Natural killer cell (primary cell): ENCODE measurements around the gene MBP. TPM values are rescaled to one million over a fixed set of nuclear protein-coding genes. Genes with fewer than 3 reads are reported as not detected.
"Not testable (repeated sequence)": the region's sequence is repeated elsewhere in the genome, so short reads cannot be mapped to it uniquely, and the experiment has no call there.

Source experiments
- ATAC-seq, 3 donors: fragments of 150-1000 bp in 2 of 3; fragments of 200-7000 bp in 1 of 3; cut with Tn5 transposase; 1 replicate in 1 of 3; 2 replicates in 2 of 3; pipeline ENCODE4 v1.10.0; 2021; ENCODE audit warnings: mild to moderate bottlenecking in 2 of 3, moderate library complexity in 2 of 3
- DNase-seq, 2 donors: peaks; one replicate each; pipeline versions ENCODE4 v3.0.0 to v3.0.0-alpha.2; 2013 to 2021; ENCODE audit warnings: mixed read lengths in 1 of 2
- H3K27ac ChIP-seq: one replicate; pipeline ENCODE4 v1.5.1; 2013; ENCODE audit warnings: mild to moderate bottlenecking, low read length
- H3K27me3 ChIP-seq: one replicate; pipeline ENCODE4 v1.6.1; 2013; ENCODE audit warnings: low read length; ENCODE audit not compliant: control insufficient read depth, insufficient read depth
- H3K36me3 ChIP-seq: one replicate; pipeline ENCODE4 v1.6.1; 2013; ENCODE audit warnings: low read length; ENCODE audit not compliant: control insufficient read depth, insufficient read depth
- H3K4me1 ChIP-seq: one replicate; pipeline ENCODE4 v1.6.1; 2013; ENCODE audit warnings: low read length; ENCODE audit not compliant: control insufficient read depth, insufficient read depth
- H3K4me3 ChIP-seq: one replicate; pipeline ENCODE4 v1.5.1; 2013; ENCODE audit warnings: low read length
- H3K9me3 ChIP-seq: one replicate; pipeline ENCODE4 v1.6.1; 2013; ENCODE audit warnings: low read length; ENCODE audit not compliant: control insufficient read depth, insufficient read depth
- H3K27ac Mint-ChIP-seq, 2 donors: one replicate each; pipeline ENCODE4 v1.8.0; 2022; ENCODE audit warnings: mild to moderate bottlenecking in 2 of 2, mixed read lengths in 2 of 2, moderate library complexity in 1 of 2
- H3K27me3 Mint-ChIP-seq, 2 donors: one replicate each; pipeline ENCODE4 v1.8.0; 2022; ENCODE audit warnings: low read depth in 2 of 2, mixed read lengths in 2 of 2
- H3K36me3 Mint-ChIP-seq: one replicate; pipeline ENCODE4 v1.8.0; 2022; ENCODE audit warnings: mixed read lengths
- H3K4me1 Mint-ChIP-seq, 2 donors: one replicate each; pipeline ENCODE4 v1.8.0; 2022; ENCODE audit warnings: mixed read lengths in 2 of 2
- H3K4me3 Mint-ChIP-seq: one replicate; pipeline ENCODE4 v1.8.0; 2022; ENCODE audit warnings: mild to moderate bottlenecking, moderate library complexity, mixed read lengths
- H3K9me3 Mint-ChIP-seq, 2 donors: one replicate each; pipeline ENCODE4 v1.8.0; 2022; ENCODE audit warnings: mixed read lengths in 2 of 2
- WGBS: methylation state at CpG from one replicate; pipeline ENCODE4 v1.1.7; 2013; ENCODE audit warnings: missing lambda C conversion rate; ENCODE audit not compliant: insufficient coverage; 5-methylcytosine and 5-hydroxymethylcytosine counted together
- intact Hi-C: fragments of 100-400 bp; cut with micrococcal nuclease; formaldehyde crosslinking; loops from one replicate; pipeline ENCODE4 v1.14.2; 2022
- total RNA-seq, 4 donors: library from RNA; stranded (reverse); fragments of 120-200 nt in 1 of 4; gene quantifications; one replicate each; pipeline versions ENCODE4 v1.2.3 to v1.2.4, GENCODE V29; 2013 to 2022
- TF ChIP-seq, protein P1 (sequence below): fragments of 200-600 bp; IDR thresholded peaks from one replicate; pipeline ENCODE4 v1.8.0; 2022; ENCODE audit warnings: antibody characterized with exemption

The MBP gene
- total RNA-seq, 3 donors from 2014 or later (not counting 1 experiment from before 2014, with no cell fraction given) = 183 to 344 (median 325) TPM

DNA sequence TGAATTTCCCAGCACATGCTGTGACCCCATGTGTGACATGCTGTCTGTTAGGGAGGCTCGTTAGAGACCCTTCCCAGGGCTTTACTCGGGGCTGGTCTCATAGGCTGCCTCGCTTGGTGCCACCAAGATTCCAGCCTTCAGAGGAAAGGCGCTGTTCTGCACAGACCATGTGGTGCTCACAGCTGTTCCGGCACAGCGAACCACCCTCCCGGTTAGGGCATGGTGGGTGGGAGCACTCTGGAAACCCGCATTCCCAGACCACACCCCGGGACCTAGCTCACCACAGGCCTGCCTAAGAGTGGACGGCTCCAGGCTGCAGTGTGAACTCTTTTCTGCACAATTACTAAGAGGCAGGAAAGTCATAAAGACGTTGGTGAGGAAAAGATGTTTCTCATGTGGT lies 112.0 kb downstream of the MBP start:
- H3K4me3 ChIP-seq = no peak overlapping the region
- peaks cover 50% of the 10 kb centered on the region for H3K36me3 ChIP-seq
- no peaks in the 10 kb centered on the region for H3K9me3 ChIP-seq
- peak in 2 of 3 donors; percentile 39 to 40 for ATAC-seq
- H3K27ac Mint-ChIP-seq = peak overlapping the region; percentile 74 to 82
- no peaks in the 10 kb centered on the region for H3K27me3 ChIP-seq
- H3K4me1 ChIP-seq = peaks cover 52% of the 10 kb centered on the region
- intact Hi-C loops = loop anchor here (5.0 kb wide), 1 partner anchor 37 kb away; no protein-coding TSS in a partner anchor
- no peaks in the 10 kb centered on the region for H3K36me3 Mint-ChIP-seq
- peaks cover 85 to 87% of the 10 kb centered on the region in 2 donors for H3K4me1 Mint-ChIP-seq
- DNase-seq = no peak
- 63% methylated on average over 11 of the region's 11 CpGs for WGBS
- H3K4me3 Mint-ChIP-seq = peak overlapping the region; percentile 57
- TF ChIP-seq, protein P1, sequence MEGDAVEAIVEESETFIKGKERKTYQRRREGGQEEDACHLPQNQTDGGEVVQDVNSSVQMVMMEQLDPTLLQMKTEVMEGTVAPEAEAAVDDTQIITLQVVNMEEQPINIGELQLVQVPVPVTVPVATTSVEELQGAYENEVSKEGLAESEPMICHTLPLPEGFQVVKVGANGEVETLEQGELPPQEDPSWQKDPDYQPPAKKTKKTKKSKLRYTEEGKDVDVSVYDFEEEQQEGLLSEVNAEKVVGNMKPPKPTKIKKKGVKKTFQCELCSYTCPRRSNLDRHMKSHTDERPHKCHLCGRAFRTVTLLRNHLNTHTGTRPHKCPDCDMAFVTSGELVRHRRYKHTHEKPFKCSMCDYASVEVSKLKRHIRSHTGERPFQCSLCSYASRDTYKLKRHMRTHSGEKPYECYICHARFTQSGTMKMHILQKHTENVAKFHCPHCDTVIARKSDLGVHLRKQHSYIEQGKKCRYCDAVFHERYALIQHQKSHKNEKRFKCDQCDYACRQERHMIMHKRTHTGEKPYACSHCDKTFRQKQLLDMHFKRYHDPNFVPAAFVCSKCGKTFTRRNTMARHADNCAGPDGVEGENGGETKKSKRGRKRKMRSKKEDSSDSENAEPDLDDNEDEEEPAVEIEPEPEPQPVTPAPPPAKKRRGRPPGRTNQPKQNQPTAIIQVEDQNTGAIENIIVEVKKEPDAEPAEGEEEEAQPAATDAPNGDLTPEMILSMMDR = no peak
- H3K27me3 Mint-ChIP-seq = no peaks in the 10 kb centered on the region
- peak overlapping the region; percentile 26 for H3K27ac ChIP-seq
- peaks cover 0 to 2% of the 10 kb centered on the region in 2 donors for H3K9me3 Mint-ChIP-seq

DNA sequence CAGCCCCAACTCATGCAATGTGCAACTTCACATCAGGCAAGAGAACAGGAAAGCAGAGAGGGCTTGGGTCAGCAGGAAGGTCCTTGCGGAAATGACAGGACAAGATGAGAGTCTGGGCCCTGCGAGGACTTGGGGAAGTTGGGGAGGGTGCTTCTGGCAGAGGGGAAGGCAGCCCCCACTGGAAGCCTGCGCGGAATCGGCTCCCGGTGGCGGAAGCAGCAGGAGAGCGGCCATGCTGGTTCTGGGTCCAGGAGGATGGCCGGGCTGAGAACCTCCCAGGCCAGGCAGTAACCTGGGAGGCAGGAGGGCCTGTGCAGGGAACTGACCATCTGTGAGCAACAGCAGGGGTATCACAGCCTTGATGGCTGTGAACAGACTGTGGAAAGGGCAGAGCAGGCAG lies 112.9 kb downstream of the MBP start:
- 92% methylated on average over 9 of the region's 9 CpGs for WGBS
- Histone ChIP-seq H3K27ac (no peak overlapping the region), H3K27me3 (no peaks in the 10 kb centered on the region), H3K36me3 (peaks cover 50% of the 10 kb centered on the region), H3K4me3 (no peak overlapping the region), H3K4me1 (peaks cover 49% of the 10 kb centered on the region), H3K9me3 (no peaks in the 10 kb centered on the region)
- peaks cover 0 to 2% of the 10 kb centered on the region in 2 donors for H3K9me3 Mint-ChIP-seq
- peak overlapping the region; percentile 74 to 82 for H3K27ac Mint-ChIP-seq
- TF ChIP-seq, protein P1 = no peak
- H3K4me3 Mint-ChIP-seq = peak overlapping the region; percentile 65
- peaks cover 84 to 92% of the 10 kb centered on the region in 2 donors for H3K4me1 Mint-ChIP-seq
- no peaks in the 10 kb centered on the region for H3K27me3 Mint-ChIP-seq
- intact Hi-C loops = loop anchor here (5.0 kb wide), 1 partner anchor 38 kb away; no protein-coding TSS in a partner anchor
- no peak for ATAC-seq
- no peaks in the 10 kb centered on the region for H3K36me3 Mint-ChIP-seq
- DNase-seq = no peak

- H3K27me3 ChIP-seq, H3K27me3 Mint-ChIP-seq, H3K4me3 Mint-ChIP-seq, H3K36me3 Mint-ChIP-seq, H3K27ac ChIP-seq, intact Hi-C loops, H3K9me3 ChIP-seq, H3K4me3 ChIP-seq, DNase-seq, ATAC-seq, H3K9me3 Mint-ChIP-seq: not testable (repeated sequence)
- peak overlapping the region; percentile 74 to 82 for H3K27ac Mint-ChIP-seq
- Histone ChIP-seq H3K36me3 (peaks cover 53% of the 10 kb centered on the region), H3K4me1 (peaks cover 48% of the 10 kb centered on the region)
- H3K4me1 Mint-ChIP-seq = peaks cover 75 to 89% of the 10 kb centered on the region in 2 donors
Measured at GRCh38 chr18:77018650-77019049, 113.9 kb downstream of the MBP start.

DNA sequence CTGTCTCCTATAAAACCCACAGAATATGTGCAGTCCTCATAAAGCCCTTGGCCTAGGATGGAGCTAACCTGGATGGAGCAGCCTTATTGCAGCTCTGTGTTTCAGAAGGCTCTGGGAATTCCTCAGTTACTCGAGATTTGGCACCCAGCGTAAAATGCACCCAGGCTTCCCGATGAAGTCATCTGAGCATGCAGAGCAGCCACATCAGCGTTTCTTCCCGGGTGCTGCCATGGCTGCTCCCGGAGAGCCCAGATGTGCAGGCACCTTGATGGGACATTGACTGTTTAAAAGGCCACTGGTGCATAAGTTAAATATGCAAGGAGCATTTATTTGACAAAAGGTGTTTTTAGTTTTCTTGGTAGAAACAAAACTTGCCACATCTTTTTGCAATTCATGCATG lies 115.2 kb downstream of the MBP start:
- H3K4me3 ChIP-seq = no peak overlapping the region
- no peak for ATAC-seq
- no peaks in the 10 kb centered on the region for H3K27me3 ChIP-seq
- H3K36me3 Mint-ChIP-seq = no peaks in the 10 kb centered on the region
- H3K27ac Mint-ChIP-seq = peak overlapping the region; percentile 29 to 74
- DNase-seq = no peak
- H3K27ac ChIP-seq = no peak overlapping the region
- intact Hi-C loops = no loop called here
- H3K4me1 Mint-ChIP-seq = peaks cover 75 to 87% of the 10 kb centered on the region in 2 donors
- H3K27me3 Mint-ChIP-seq = no peaks in the 10 kb centered on the region
- peaks cover 45% of the 10 kb centered on the region for H3K4me1 ChIP-seq
- TF ChIP-seq, protein P1 = no peak
- H3K4me3 Mint-ChIP-seq = no peak overlapping the region
- 98% methylated on average over 6 of the region's 6 CpGs for WGBS
- no peaks in the 10 kb centered on the region for H3K9me3 ChIP-seq
- peaks cover 0 to 2% of the 10 kb centered on the region in 2 donors for H3K9me3 Mint-ChIP-seq
- peaks cover 63% of the 10 kb centered on the region for H3K36me3 ChIP-seq
